Measurements from ENCODE around the gene HTR6. TPM values are rescaled to one million over a fixed set of nuclear protein-coding genes. Genes with fewer than 3 reads are reported as not detected.

Gene HTR6
- total RNA-seq, 2 donors from 2014 or later = 0.13 TPM; not detected in 1

DNA sequence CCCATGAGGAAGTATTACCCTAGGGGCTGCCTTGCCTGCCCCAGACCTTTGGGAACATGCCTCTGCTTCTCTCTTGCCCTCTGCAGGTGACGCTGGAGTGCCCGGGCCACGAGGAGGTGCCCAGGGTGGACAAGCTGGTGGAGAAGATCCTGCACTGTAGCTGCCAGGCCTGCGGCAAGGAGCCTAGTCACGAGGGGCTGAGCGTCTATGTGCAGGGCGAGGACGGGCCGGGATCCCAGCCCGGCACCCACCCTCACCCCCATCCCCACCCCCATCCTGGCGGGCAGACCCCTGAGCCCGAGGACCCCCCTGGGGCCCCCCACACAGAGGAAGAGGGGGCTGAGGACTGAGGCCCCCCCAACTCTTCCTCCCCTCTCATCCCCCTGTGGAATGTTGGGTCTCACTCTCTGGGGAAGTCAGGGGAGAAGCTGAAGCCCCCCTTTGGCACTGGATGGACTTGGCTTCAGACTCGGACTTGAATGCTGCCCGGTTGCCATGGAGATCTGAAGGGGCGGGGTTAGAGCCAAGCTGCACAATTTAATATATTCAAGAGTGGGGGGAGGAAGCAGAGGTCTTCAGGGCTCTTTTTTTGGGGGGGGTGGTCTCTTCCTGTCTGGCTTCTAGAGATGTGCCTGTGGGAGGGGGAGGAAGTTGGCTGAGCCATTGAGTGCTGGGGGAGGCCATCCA, 7.8 kb upstream of the HTR6 start:
- ATAC-seq (replicated peaks) = no peak
- Mint-ChIP-seq H3K4me1 (peaks cover 9% of the 10 kb centered on the region), H3K9me3 (no peaks in the 10 kb centered on the region), H3K27ac (no peak overlapping the region), H3K27me3 (no peaks in the 10 kb centered on the region), H3K36me3 (ENCODE audit: low read depth) (no peaks in the 10 kb centered on the region), H3K4me3 (no peak overlapping the region)

DNA sequence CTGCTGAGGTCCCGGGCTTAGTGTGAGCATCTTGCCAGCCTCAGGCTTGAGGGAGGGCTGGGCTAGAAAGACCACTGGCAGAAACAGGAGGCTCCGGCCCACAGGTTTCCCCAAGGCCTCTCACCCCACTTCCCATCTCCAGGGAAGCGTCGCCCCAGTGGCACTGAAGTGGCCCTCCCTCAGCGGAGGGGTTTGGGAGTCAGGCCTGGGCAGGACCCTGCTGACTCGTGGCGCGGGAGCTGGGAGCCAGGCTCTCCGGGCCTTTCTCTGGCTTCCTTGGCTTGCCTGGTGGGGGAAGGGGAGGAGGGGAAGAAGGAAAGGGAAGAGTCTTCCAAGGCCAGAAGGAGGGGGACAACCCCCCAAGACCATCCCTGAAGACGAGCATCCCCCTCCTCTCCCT, 7.2 kb upstream of the HTR6 start:
- Mint-ChIP-seq H3K36me3 (ENCODE audit: low read depth) (no peaks in the 10 kb centered on the region), H3K9me3 (no peaks in the 10 kb centered on the region), H3K4me1 (peaks cover 9% of the 10 kb centered on the region), H3K27ac (no peak overlapping the region), H3K27me3 (no peaks in the 10 kb centered on the region), H3K4me3 (no peak overlapping the region)
- no peak for ATAC-seq (replicated peaks)

DNA sequence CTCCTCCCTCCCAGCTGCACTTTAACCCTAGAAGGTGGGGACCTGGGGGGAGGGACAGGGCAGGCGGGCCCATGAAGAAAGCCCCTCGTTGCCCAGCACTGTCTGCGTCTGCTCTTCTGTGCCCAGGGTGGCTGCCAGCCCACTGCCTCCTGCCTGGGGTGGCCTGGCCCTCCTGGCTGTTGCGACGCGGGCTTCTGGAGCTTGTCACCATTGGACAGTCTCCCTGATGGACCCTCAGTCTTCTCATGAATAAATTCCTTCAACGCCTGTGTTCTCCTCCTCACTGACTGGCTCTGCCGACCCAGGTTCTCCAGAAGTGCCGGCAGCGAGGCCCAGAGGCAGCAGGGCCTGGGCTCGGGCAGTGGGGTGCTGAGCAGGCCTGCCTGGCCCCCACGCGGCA, 6.5 kb upstream of the HTR6 start:
- no peaks in the 10 kb centered on the region for H3K27me3 Mint-ChIP-seq
- no peak overlapping the region for H3K4me3 Mint-ChIP-seq
- peaks cover 9% of the 10 kb centered on the region for H3K4me1 Mint-ChIP-seq
- ATAC-seq (replicated peaks) = no peak
- no peaks in the 10 kb centered on the region for H3K9me3 Mint-ChIP-seq
- H3K27ac Mint-ChIP-seq = no peak overlapping the region
- no peaks in the 10 kb centered on the region for H3K36me3 Mint-ChIP-seq (ENCODE audit: low read depth)

DNA sequence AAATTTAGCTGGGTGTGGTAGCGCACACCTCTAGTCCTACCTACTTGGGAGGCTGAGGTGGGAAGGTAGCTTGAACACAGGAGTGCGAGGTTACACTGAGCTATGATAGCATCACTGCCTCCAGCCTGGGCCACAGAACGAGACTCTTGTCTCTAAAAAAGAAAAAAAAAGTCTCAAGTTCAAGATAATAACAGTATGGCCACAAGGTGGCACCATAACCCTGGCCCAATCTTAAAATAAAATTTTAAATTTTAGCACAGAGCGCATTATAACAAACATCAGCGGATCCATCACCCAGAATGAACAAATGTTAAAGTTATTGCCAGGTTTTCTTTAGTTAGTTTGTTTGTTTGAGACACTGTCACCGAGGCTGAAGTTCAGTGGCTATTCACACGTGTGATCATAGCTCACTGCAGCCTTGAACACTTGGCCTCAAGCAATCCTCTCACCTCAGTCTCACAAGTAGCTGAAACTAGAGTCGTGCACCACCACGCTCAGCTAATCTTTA, 2.9 kb upstream of the HTR6 start:
- Mint-ChIP-seq H3K36me3 (ENCODE audit: low read depth) (no peaks in the 10 kb centered on the region), H3K9me3 (no peaks in the 10 kb centered on the region), H3K4me1 (peaks cover 5% of the 10 kb centered on the region), H3K27ac (no peak overlapping the region), H3K4me3 (no peak overlapping the region), H3K27me3 (peaks cover 14% of the 10 kb centered on the region)
- ATAC-seq (replicated peaks) = no peak

DNA sequence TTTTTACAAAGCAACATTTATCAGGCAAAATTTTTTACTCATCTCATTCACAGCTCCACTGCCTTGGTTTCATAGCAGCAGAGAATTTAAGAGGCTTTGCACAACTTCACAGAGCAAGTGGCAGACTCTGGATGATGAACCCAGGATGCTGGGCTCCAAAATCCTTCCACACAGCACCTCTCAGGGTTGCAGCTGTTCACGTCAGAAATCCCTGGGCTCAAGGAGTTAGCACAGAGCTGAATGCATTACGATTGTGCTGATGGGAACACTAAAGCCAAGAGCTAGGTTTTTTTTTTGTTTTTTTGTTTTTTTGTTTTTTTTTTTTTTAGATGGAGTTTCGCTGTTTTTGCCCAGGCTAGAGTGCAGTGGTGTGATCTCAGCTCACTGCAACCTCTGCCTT, 2.4 kb upstream of the HTR6 start:
- peaks cover 5% of the 10 kb centered on the region for H3K4me1 Mint-ChIP-seq
- no peak overlapping the region for H3K27ac Mint-ChIP-seq
- H3K9me3 Mint-ChIP-seq = no peaks in the 10 kb centered on the region
- ATAC-seq (replicated peaks) = no peak
- H3K27me3 Mint-ChIP-seq = peaks cover 19% of the 10 kb centered on the region
- no peaks in the 10 kb centered on the region for H3K36me3 Mint-ChIP-seq (ENCODE audit: low read depth)
- no peak overlapping the region for H3K4me3 Mint-ChIP-seq

DNA sequence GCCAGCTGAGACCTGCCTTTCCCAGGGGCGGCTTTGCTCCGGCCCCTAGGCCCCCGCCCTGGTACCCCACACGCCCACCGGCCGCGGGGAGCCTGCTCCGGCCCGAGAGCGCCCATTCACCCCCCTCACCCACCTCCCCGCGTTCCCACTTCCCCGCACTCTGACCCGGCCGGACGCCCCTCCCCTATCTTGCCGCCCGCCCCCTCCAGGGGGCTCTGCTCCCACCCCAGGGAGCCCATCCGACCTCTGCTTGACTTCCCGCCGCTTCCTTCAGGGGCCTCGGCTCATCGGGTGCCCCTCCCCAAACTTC, 466 bp downstream of the HTR6 start:
- Mint-ChIP-seq H3K4me3 (peak overlapping the region; percentile 65), H3K27me3 (peaks cover 24% of the 10 kb centered on the region), H3K4me1 (peaks cover 5% of the 10 kb centered on the region), H3K36me3 (ENCODE audit: low read depth) (no peaks in the 10 kb centered on the region), H3K9me3 (no peaks in the 10 kb centered on the region), H3K27ac (no peak overlapping the region)
- no peak for ATAC-seq (replicated peaks)

DNA sequence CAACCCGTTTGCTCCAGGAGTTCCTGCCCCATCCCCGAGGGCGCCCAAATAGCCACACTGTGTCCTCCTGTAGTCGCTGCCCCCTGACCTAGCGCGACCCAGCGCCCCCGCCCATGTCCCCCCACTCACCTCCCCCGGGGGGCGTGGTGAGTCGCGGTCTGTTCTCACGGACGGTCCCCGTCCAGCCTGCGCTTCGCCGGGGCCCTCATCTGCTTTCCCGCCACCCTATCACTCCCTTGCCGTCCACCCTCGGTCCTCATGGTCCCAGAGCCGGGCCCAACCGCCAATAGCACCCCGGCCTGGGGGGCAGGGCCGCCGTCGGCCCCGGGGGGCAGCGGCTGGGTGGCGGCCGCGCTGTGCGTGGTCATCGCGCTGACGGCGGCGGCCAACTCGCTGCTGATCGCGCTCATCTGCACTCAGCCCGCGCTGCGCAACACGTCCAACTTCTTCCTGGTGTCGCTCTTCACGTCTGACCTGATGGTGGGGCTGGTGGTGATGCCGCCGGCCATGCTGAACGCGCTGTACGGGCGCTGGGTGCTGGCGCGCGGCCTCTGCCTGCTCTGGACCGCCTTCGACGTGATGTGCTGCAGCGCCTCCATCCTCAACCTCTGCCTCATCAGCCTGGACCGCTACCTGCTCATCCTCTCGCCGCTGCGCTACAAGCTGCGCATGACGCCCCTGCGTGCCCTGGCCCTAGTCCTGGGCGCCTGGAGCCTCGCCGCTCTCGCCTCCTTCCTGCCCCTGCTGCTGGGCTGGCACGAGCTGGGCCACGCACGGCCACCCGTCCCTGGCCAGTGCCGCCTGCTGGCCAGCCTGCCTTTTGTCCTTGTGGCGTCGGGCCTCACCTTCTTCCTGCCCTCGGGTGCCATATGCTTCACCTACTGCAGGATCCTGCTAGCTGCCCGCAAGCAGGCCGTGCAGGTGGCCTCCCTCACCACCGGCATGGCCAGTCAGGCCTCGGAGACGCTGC, 1.1 kb downstream of the HTR6 start:
- H3K27ac Mint-ChIP-seq = no peak overlapping the region

DNA sequence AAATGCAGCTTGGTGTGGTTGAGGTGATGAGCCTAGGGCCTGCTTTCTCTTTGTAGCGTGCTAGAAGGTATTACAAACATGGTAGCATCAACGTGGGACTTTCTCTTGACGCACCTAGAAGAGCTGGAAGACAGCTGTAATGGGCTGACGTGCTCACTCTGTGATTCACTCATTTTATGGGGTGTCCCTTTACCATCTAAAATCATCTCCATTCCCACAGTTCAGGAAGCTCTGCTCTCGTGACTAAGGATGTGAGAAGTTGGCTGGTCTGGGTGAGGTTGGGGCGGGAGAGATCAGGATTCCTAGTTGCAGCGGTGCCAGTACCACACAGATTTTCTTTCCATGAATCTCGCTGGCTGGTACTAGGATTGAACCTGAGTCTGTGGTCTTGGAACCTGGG, 4.2 kb downstream of the HTR6 start:
- ATAC-seq (replicated peaks) = no peak
- Mint-ChIP-seq H3K27ac (no peak overlapping the region), H3K9me3 (no peaks in the 10 kb centered on the region), H3K4me3 (no peak overlapping the region), H3K36me3 (ENCODE audit: low read depth) (no peaks in the 10 kb centered on the region), H3K27me3 (peaks cover 22% of the 10 kb centered on the region), H3K4me1 (peaks cover 5% of the 10 kb centered on the region)

More for the DNA sequence above, 1.1 kb downstream of the HTR6 start:
- peak overlapping the region; percentile 65 for H3K4me3 Mint-ChIP-seq
- no peak for ATAC-seq (replicated peaks)
- peaks cover 5% of the 10 kb centered on the region for H3K4me1 Mint-ChIP-seq
- peaks cover 24% of the 10 kb centered on the region for H3K27me3 Mint-ChIP-seq
- no peaks in the 10 kb centered on the region for H3K36me3 Mint-ChIP-seq (ENCODE audit: low read depth)
- no peaks in the 10 kb centered on the region for H3K9me3 Mint-ChIP-seq

DNA sequence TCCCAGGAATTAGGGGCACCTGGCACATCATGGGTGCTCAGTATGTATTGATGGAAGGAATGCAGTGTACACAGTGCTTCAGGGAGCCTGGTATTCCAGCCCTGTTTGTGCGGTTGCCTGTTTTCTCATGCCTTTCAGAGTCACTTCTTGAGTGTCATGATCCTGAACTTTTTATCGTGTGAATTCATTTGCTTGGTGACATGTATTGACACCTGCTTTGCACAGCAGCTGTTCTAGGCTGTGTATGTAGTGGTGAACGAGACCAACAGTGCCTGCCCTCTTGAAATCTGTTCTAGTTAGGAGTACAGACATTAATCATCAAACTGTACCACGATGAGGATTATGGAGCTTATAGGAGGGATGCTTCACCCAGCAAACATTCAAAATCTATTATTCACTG, 6.1 kb downstream of the HTR6 start:
- H3K36me3 Mint-ChIP-seq (ENCODE audit: low read depth) = no peaks in the 10 kb centered on the region
- H3K9me3 Mint-ChIP-seq = no peaks in the 10 kb centered on the region
- ATAC-seq (replicated peaks) = no peak
- H3K27me3 Mint-ChIP-seq = peaks cover 27% of the 10 kb centered on the region
- peaks cover 5% of the 10 kb centered on the region for H3K4me1 Mint-ChIP-seq
- H3K27ac Mint-ChIP-seq = no peak overlapping the region
- H3K4me3 Mint-ChIP-seq = no peak overlapping the region

DNA sequence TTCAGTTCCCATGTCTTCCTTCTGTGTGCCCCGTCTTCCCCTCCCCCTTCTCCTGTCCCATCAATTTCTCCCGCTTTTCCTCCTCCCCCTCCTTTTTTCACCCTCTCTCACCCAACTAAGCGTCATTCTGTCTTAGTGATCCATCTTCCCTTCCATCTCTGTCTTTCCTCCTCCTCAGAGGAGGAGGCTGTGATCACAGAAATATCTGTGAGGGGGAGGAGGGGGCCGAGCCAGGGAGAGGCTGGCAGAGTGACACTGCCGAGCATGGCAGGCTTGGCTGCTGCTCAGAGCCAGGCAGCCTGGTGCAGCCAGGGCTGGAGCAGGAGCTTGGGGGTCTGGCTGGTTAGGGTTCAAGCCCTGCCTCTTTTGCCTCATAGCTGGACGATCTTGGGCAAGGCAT, 7.6 kb downstream of the HTR6 start:
- Mint-ChIP-seq H3K4me1 (peaks cover 5% of the 10 kb centered on the region), H3K36me3 (ENCODE audit: low read depth) (no peaks in the 10 kb centered on the region), H3K27ac (no peak overlapping the region), H3K27me3 (peaks cover 16% of the 10 kb centered on the region), H3K4me3 (no peak overlapping the region), H3K9me3 (no peaks in the 10 kb centered on the region)
- no peak for ATAC-seq (replicated peaks)

DNA sequence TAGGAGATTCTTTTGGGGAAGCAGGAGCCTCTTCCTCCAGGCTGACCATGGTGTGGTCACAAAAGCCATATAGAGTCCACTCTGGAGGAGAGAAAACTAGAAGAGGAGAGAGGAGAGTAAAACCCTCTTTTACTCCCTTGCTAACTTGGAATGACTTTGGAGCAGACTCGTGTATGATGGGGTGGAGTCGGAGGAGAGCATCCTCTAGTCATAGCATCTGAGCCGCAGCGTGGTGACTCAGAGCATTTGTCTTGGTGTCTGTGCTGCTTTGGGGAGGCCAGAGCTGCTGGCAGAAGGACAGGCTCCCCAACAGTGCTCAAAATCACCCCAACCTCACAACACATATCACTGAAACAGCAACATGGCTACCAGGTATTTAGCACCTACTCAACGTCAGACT, 11.1 kb downstream of the HTR6 start:
- no peak for ATAC-seq (replicated peaks)
- Mint-ChIP-seq H3K27ac (no peak overlapping the region), H3K9me3 (no peaks in the 10 kb centered on the region), H3K36me3 (ENCODE audit: low read depth) (no peaks in the 10 kb centered on the region), H3K4me1 (no peaks in the 10 kb centered on the region), H3K4me3 (no peak overlapping the region), H3K27me3 (peaks cover 13% of the 10 kb centered on the region)

DNA sequence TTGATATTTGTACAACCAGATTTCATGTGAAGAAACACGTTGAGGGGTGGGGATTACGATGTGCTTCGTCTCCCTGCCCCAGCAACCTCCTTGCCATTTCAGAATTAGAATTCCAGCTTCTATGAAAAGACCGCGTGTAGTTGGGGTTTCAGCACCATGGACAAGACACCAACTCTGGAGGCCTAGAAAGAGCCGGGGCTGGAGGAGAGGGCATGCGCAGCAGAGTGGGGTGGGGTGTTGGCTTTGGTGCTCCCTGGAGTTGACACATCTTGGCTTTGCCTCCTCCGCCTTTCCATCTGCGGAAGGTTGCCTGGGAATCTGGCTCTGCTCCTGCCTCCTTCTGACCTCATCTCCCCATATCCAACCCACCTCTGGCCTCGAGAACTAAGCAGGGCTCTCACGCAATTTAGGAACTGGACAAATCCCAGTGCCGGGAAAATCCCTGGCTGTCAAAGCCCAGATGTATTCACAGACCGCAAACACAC, 11.8 kb downstream of the HTR6 start:
- Mint-ChIP-seq H3K9me3 (no peaks in the 10 kb centered on the region), H3K4me3 (no peak overlapping the region), H3K36me3 (ENCODE audit: low read depth) (no peaks in the 10 kb centered on the region), H3K27ac (no peak overlapping the region), H3K27me3 (peaks cover 13% of the 10 kb centered on the region), H3K4me1 (no peaks in the 10 kb centered on the region)
- ATAC-seq (replicated peaks) = no peak

DNA sequence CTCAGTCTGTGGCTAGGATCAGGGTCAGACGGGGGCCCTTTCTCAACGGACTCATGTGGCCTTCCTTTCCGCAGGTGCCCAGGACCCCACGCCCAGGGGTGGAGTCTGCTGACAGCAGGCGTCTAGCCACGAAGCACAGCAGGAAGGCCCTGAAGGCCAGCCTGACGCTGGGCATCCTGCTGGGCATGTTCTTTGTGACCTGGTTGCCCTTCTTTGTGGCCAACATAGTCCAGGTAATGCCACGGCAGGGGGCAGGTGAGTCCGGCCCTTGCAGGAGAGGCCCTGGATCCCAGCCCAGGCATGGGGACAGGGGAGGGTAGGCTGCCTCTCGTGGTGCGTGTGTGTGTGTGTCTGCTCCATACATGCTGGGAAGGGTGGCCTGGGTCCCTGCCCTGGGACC, 13.8 kb downstream of the HTR6 start:
- Mint-ChIP-seq H3K27ac (no peak overlapping the region), H3K36me3 (ENCODE audit: low read depth) (no peaks in the 10 kb centered on the region), H3K27me3 (peaks cover 13% of the 10 kb centered on the region), H3K4me1 (no peaks in the 10 kb centered on the region), H3K4me3 (no peak overlapping the region), H3K9me3 (no peaks in the 10 kb centered on the region)
- no peak for ATAC-seq (replicated peaks)

DNA sequence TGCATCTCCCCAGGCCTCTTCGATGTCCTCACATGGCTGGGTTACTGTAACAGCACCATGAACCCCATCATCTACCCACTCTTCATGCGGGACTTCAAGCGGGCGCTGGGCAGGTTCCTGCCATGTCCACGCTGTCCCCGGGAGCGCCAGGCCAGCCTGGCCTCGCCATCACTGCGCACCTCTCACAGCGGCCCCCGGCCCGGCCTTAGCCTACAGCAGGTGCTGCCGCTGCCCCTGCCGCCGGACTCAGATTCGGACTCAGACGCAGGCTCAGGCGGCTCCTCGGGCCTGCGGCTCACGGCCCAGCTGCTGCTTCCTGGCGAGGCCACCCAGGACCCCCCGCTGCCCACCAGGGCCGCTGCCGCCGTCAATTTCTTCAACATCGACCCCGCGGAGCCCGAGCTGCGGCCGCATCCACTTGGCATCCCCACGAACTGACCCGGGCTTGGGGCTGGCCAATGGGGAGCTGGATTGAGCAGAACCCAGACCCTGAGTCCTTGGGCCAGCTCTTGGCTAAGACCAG, 14.3 kb downstream of the HTR6 start:
- Mint-ChIP-seq H3K4me1 (no peaks in the 10 kb centered on the region), H3K4me3 (no peak overlapping the region), H3K9me3 (no peaks in the 10 kb centered on the region), H3K27me3 (peaks cover 13% of the 10 kb centered on the region), H3K27ac (no peak overlapping the region), H3K36me3 (ENCODE audit: low read depth) (no peaks in the 10 kb centered on the region)
- ATAC-seq (replicated peaks) = no peak

DNA sequence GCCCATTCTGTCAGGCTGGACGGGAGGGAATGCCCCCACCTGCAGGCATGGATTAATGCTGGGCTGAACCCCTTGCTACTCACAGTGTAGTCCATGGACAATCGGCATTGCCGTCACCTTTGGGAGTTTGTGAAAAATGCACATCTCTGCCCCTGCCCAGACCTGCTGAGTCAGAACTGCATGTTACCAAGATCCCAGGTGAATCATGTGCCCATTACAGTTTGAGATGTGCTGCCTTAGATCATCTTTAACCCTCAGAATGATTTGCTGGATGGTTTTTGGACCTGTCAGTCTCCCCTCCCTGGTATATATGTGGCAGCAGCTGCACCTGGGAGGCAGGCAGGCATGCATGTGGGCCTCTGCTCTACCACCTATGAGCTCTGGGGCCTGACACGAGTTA, 15.0 kb downstream of the HTR6 start:
- ATAC-seq (replicated peaks) = no peak
- H3K9me3 Mint-ChIP-seq = no peaks in the 10 kb centered on the region
- H3K27me3 Mint-ChIP-seq = peaks cover 11% of the 10 kb centered on the region
- H3K36me3 Mint-ChIP-seq (ENCODE audit: low read depth) = no peaks in the 10 kb centered on the region
- no peaks in the 10 kb centered on the region for H3K4me1 Mint-ChIP-seq
- no peak overlapping the region for H3K4me3 Mint-ChIP-seq
- no peak overlapping the region for H3K27ac Mint-ChIP-seq

Data from activated T-helper 17 cell treated with anti-CD3 and anti-CD28 coated beads, Interleukin-2, amount 50 U/mL, for 72 hours (primary cell).